Colon (tissue), 2 donors: ENCODE data around the gene BTBD6.

Experiments used
- FAIRE-seq: peaks from 2 replicates; lab custom pipeline; 2012; peaks lifted over from hg19 to GRCh38; lab: Jason Lieb, UNC
- donor health status: control.
- donor health status: control.

BTBD6 gene

DNA sequence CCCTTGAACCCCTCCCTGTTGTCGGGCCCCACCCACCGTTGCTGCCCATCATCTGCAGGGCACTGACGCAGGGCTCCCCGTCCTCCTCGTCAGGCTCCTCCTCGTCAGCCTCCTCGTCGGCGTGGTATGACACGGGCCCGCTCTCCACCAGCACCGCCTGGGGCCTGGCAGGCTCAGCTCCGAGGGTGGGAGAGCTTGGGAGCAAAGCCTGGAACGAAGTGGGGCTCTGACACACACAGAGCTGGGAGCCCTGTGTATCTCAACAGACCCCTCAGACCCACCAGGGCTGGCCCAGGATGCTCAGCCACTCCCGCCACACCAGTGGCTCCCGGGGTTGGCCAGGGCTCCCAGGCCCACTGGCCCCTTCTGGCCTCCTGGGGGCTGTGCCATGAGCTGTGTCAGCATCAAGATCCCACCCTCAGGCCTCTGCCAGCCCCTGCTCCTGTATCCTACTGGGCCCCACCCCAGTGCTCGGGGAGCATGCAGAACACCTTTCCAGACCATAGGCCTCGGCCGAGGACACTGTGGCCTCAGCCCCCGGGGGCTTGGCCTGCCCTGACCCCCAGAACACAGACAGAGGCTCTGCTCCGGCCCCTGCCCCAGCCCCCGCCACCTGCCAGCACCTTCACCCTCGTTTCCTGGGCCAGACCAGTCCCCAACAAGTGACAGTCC lies 37.1 kb upstream of the BTBD6 start:
- no peak for FAIRE-seq

GRCh38 chr14:105211758-105212089 lies 36.6 kb upstream of the BTBD6 start:
- FAIRE-seq = no peak

DNA sequence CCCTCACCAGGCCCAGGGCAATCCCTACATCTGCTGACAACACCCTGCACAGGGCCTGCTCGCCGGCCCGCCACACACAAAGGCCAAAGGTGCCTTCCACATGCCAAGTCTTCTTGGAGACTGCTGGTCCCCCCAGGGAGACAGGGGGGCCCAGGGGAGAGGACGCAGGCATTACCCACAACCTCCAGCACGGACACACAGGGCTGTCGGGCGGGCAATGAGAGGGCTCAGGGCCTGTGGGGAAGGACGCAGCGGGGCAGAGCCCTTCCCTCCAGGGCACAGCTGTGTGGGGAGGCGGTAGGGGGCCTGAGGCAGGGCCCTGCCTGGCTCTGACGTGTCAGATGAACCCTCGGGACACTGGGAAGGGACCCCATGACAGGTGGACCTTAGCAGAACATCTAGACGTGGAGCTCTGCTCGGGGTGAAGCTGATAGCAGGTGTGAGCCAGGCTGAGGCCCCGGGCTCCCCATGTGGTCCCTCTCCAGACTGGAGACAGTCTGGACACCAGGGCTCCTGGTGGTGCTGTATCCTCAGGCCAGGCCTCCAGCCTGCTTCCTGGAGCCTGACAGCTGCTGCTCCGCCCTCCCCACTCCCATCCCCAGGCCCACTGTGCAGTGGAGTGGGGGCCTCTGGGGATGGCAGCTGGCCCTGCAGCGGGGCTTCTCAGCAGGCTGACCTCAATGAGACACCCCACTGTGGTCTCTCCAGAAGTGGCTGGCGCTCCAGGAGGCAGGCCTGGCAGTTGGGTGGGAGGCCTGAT lies 35.6 kb upstream of the BTBD6 start:
- FAIRE-seq = no peak

- FAIRE-seq = no peak
Observed at GRCh38 chr14:105213361-105213760, 35.0 kb upstream of the BTBD6 start.

DNA sequence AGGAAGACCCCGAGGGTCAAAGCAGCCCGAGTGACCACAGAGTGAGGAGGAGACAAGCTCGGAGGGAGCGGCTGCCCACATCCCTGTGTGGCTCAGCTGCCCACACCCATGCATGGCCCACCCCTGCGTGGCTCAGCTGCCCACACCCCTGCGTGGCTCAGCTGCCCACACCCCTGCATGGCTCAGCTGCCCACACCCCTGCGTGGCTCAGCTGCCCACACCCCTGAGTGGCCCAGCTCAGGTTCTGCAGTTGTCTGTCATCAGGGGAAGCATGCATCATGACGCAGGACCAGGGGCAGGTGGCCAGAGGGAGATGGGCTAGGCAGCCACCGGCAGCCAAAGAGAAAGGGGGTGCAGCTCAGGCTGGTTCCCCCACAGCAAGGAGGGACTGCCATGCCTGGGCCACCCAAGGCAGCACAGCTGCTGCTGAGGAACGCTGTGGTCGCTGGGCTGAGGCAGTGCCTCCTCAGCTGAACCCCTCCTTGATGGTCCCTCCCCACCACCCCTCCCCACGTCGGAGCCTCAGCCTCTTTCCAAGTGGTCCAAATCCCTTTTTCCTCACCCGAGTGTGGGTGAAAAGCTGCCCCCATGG lies 33.9 kb upstream of the BTBD6 start:
- no peak for FAIRE-seq

DNA sequence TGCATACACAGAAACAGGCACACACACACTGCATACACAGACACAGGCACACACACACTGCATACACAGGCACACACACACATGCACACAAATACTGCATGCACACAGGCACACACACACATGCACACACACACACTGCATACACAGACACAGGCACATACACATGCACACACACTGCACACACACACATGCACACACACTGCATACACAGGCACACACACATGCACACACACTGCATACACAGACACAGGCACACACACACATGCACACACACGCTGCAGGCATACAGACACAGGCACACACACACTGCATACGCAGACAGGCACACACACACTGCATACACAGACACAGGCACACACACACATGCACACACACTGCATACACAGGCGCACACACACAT lies 32.7 kb upstream of the BTBD6 start:
- no peak for FAIRE-seq

DNA sequence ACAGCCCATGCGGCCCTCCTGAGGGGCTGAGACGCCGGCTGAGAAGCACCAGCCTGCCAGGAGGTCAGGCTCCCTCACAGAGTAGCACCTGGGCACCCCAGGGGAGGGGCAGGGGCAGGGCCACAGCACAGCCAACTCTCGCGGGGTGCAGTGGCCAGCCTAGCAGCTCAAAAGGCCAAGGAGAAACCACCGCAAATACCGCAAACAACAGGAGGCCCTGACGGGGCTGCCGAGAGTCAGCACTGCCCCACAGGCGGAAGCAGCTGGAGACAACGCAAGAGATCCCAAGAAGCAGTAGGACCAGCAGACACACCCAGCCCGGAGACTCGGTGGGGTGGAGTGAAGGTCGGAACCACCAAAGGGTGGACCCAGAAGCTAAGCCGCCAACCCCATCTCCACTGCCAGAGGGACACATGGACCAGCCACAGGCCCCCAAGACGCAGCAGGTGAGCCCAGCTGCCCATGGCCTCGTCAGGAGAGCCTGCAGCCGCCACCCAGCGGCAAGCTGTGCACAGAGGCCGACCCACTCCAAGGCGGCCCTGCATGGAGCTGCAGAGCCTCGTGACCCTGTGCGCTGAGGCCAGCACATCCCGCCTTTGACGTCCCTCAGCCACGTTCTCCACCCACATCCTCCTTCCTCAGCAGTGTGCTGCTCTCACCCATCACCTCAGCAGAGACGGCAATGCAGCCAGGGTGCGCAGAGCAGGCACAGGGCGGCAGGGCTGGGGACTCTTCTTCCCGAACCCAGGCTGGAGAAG lies 31.7 kb upstream of the BTBD6 start:
- no peak for FAIRE-seq

DNA sequence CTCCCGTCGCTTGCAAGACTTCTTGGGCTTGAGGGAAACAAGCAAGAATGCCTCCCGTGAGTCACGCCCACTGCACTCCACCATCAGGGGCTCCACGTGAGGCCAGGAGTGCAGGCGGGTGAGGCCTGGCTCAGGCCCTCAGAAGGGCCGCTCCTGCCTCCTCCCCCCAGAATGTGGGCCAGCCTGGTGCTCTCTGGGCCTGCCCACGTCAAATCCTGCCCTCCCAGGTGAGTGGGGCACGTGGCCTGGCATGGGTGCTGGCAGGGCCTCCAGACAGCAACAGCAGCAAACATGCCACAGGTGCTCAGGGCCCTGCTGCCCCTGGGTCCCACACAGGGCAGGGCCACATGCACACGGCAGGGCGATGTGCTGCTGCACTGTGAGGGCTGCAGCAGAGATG lies 30.6 kb upstream of the BTBD6 start:
- FAIRE-seq = no peak

- FAIRE-seq = no peak
Observed at GRCh38 chr14:105218611-105219010, 29.7 kb upstream of the BTBD6 start.

DNA sequence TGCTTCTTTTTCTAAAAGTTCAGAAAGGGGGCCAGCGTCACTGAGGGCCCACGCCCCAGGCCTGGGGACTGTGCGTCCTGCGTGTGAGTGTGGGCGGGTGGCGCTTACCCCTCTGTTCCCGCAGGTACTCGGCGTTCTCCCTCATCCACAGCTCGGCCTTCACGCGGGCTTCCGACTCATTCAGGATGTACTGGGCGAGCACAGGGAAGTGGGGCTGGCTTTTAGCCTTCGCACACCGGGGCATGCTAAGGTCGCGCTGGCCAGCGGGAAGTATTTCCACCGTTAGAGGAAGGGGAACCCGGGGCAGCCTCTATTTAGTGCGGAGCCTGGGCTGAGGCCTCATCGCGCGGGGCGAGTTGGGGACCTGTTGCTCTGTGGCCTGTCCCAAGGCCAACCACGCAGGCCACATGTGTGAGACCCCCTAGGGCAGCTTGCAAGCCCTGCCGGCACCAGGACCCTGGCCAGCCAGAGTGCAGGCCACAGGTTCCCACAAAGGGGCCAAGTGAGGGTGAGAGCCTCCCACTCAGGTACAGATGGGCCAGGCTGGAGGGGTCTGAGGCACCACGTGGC lies 29.2 kb upstream of the BTBD6 start:
- FAIRE-seq = no peak

DNA sequence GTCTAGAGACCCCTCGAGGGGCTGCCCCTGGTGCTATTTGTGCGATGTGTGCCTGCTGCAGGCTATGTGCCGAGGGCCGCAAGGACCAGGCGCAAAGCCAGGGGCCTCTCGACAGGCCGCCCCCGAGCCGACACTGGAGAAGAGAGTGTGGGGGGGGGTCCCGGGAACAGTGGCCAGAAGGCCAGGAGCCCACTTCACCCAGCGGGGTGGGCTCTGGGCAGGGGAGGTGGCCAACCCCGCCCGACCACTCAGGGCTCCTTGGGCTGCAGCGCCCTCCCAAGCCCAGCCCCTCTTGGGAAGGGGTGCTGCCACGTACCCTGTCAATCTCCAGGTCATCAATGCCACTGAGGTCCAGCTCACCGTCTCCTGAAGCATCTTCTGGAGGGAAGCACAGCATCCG lies 28.6 kb upstream of the BTBD6 start:
- FAIRE-seq = no peak

DNA sequence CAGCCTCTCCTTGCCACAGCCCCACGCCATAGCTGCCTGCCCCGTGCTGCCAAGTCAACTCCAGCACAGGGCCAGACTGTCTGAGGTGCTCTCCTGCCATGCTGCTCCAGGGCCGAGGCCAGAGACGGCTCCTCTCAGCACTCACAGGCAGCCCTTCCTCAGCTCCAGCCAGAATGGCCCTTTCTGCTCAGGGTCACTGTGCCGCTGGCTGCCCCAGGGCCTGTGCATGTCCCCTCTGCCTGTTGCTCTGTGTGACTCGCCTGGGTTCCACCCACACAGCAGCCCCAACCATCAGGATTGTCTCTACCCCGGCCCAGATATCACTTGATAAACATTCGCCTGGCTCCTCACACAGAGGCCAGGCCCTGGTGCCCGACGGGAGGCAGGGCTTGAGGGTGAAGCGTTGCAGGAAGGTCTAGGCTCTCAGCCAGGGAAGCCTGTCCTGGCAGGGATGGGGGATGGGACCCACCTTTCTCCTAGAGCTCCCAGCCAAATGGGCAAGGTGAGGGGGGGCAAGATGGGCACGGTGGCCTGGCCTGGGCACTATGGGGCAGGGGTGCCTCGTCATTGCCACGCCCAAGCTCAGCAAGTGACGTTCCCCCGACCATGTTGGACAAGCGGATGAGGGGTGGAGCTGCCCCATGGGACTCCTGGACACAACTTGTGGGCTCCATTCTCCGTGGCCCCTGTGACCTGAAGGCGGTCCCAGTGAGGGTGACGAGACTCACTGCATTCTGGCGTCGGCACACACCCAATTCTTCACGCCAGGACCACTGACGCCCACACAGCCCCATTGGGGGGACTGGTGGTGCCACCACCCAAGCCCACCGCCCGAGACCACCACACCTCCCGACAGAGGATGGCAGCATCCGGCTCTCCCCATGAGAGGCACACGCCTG lies 27.4 kb upstream of the BTBD6 start:
- no peak for FAIRE-seq

GRCh38 chr14:105221598-105222178 lies 26.6 kb upstream of the BTBD6 start:
- FAIRE-seq = no peak

- no peak for FAIRE-seq
Observed at GRCh38 chr14:105223260-105223659, 25.1 kb upstream of the BTBD6 start.

- FAIRE-seq = no peak
Observed at GRCh38 chr14:105223770-105224544, 24.4 kb upstream of the BTBD6 start.

GRCh38 chr14:105224845-105225570 lies 23.3 kb upstream of the BTBD6 start:
- no peak for FAIRE-seq

- no peak for FAIRE-seq
Observed at GRCh38 chr14:105226198-105226597, 22.1 kb upstream of the BTBD6 start.

DNA sequence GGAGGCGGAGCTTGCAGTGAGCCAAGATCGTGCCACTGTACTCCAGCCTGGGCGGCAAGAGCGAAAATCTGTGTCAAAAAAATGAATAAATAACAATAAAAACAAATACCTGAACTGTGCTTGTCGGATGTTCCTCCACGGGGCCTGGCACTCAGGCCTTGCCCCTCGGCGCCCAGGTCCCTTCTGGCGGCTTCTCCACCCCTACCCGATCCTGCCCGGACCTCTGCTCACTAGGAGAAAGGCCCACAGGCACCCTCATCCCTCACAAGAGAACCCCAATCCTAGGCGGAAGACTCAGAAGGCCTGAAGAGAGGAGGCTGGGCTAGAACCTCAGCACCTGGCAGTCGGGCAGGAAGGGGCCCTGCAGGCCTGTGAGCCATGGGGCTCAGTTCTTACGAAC lies 21.0 kb upstream of the BTBD6 start:
- FAIRE-seq = no peak

GRCh38 chr14:105228562-105228961 lies 19.8 kb upstream of the BTBD6 start:
- no peak for FAIRE-seq
